Omental fat pad (tissue), 4 donors: Measurements from ENCODE around the gene SYCE3. TPM values are rescaled to one million over a fixed set of nuclear protein-coding genes. Genes with fewer than 3 reads are reported as not detected.
A peak's percentile ranks its signal among the peaks of the same experiment; 100 is the strongest.

ENCODE experiments used
- ATAC-seq: fragments of 150-250 bp; one replicate; pipeline ENCODE4 v1.9.1; 2016; ENCODE audit warnings: mild to moderate bottlenecking, moderate library complexity; ENCODE audit not compliant: low FRiP score
- DNase-seq: peaks from one replicate; pipeline ENCODE4 v3.0.0-alpha.2; 2019; ENCODE audit warnings: low spot score
- total RNA-seq, 4 donors: library from RNA; depleted of rRNA; stranded (reverse); fragments of >200 nt; gene quantifications; one replicate each; pipeline ENCODE4 v1.1.0, GENCODE V29; 2016
- TF ChIP-seq, protein P1 (sequence below), 3 donors: fragments of 450-650 bp; IDR thresholded peaks; one replicate each; pipeline ENCODE4 v1.5.1; 2016 to 2017; ENCODE audit warnings: antibody characterized with exemption in 3 of 3, mild to moderate bottlenecking in 3 of 3, moderate library complexity in 2 of 3

The SYCE3 gene
- total RNA-seq, 4 donors from 2014 or later = not detected

DNA sequence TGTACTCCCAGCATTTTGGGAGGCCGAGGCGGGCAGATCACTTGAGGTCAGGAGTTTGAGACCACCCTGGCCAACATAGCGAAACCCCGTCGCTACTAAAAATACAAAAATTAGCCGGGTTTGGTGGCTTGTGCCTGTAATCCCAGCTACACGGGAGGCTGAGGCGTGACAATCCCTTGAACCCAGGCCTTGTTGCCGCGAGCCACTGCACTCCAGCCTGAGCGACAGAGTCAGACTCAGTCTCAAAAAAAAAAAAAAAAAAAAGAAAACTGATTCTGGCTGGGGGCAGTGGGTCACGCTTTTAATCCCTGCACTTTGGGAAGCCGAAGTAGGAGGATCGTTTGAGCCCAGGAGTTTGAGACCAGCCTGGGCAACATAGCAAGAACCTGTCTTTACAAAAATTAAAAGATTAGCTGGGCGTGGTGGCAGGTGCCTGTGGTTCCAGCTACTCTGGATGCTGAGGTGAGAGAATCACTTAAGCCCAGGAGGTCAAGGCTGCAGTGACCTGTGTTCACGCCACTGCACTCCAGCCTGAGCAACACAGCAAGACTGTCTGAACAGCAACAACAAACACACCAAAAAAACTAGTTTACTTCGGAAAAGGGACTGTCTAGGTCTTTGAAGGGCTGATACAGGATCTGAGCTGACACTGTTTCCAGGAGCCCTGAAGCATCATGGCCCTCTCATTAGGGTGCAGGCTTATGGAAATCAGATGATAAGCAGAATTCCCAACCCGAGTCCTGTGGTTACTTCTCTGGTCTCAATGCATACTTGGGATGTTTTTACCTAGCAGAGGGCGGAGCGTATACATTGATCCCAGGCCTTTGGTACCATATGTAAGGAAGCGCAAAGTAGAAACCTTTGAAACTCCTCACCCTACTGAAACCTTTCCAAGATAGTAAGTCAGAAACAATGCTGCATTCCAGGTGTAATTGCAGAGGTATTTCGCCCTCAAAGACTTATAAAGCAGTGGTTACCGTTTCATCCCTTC, 21.7 kb upstream of the SYCE3 start:
- TF ChIP-seq, protein P1, sequence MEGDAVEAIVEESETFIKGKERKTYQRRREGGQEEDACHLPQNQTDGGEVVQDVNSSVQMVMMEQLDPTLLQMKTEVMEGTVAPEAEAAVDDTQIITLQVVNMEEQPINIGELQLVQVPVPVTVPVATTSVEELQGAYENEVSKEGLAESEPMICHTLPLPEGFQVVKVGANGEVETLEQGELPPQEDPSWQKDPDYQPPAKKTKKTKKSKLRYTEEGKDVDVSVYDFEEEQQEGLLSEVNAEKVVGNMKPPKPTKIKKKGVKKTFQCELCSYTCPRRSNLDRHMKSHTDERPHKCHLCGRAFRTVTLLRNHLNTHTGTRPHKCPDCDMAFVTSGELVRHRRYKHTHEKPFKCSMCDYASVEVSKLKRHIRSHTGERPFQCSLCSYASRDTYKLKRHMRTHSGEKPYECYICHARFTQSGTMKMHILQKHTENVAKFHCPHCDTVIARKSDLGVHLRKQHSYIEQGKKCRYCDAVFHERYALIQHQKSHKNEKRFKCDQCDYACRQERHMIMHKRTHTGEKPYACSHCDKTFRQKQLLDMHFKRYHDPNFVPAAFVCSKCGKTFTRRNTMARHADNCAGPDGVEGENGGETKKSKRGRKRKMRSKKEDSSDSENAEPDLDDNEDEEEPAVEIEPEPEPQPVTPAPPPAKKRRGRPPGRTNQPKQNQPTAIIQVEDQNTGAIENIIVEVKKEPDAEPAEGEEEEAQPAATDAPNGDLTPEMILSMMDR (IDR thresholded peaks at IDR 0.05) = no peak
- DNase-seq (no peak), ATAC-seq (no peak)

DNA sequence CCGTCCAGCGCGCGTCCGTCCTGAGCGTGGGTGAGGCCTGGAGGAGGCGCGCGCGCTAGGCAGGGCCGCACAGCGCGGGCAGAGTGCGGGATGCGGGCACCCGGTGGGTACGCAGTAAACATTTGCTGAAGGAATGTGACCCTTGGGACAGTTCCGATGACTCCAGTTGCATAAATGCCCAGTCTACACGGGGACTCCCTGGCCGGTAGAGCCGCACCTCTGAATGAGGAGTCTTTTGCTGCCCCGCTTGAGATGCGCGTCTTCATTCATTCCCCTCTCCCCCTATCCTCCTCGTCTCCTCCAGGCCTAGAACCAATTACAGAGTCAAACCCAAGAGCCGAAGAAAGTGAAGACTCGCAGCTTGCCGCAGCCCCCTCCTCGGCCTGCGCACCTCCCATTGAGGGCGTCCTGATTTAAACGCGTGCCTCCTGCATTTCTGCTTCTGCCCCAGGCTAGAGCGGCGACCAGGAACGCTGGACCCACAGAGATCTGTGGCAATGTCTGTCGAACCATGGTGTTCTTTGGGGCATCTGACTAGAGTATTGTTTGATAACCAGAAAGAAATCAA, 20.7 kb upstream of the SYCE3 start:
- DNase-seq (no peak), ATAC-seq (peak; percentile 24)

DNA sequence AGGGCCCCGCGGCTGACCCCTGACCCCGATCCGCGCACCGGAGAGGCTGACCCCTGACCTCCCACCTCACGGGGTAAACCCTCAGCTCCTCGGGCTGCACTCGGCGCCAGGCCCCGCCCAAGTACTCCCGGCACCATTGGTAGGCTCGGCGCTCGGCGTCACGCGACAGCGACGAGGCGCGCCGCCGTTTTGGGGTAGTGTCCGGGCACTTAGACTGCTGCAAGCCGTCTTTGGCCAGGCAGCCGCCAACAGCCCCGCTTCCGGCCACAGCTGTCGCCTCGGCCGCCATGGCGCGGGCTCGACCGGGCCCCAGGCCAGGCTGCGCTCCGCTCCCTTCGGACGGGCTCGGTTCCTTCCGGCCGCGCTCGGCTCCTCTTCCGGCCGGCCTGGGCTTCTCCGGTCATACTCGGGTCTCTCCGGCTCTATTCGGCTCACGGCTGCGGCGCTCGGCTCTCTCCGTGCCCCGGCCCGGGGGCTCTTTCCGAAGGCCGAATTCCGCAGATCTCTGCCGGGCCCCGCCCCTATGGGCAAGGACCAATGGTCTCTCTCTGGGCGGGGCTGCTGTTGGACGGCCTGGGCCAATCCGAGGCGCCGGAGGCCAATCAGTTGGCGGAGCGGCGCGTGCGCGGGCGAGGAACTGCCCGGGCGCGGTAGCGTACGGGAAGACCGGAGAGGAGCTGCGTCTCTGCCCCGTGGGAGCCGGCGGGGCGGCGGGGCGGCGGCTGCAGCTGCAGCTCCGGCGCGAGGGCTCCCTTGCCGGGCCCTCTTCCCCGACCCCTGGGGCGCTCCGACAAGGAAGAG, 20.0 kb upstream of the SYCE3 start, which contains the start of gene CHKB:
Gene CHKB (minus strand): TSS at position 357 of the 801 bp plus-strand sequence. CDS start 68 bp downstream, at position 289.
- TF ChIP-seq, protein P1 (IDR thresholded peaks at IDR 0.05) = no peak
- ATAC-seq = peak; percentile 99
- peak; percentile 90 for DNase-seq

More for the DNA sequence above, 20.7 kb upstream of the SYCE3 start:
- TF ChIP-seq, protein P1 (IDR thresholded peaks at IDR 0.05) = no peak

DNA sequence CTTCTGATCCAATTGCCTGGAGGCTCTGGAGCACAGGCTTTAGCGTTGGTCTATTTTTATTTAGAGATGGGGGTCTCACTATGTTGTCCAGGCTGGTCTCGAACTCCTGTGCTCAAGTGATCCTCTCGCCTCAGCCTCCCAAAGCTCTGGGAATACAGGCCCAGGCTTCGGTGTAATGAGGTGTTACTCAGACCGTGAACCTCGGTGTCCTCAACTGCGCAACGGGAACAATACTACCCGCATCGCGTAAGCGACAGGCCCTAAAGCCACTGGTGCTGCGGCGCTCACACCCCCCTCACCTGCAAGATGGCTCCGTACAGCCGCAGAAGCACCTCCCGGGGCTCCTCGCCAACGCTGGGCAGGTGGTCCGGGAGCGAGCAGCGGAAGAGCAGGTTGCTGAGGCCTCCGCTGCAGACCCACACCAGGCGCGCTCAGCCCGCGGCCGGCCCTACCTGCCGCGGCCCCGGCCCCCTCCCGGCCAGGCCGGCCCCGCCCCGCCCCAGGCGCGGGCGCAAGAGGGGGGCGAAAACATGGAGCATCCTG, 19.3 kb upstream of the SYCE3 start:
- DNase-seq (no peak), ATAC-seq (no peak)
- TF ChIP-seq, protein P1 (IDR thresholded peaks at IDR 0.05) = no peak

DNA sequence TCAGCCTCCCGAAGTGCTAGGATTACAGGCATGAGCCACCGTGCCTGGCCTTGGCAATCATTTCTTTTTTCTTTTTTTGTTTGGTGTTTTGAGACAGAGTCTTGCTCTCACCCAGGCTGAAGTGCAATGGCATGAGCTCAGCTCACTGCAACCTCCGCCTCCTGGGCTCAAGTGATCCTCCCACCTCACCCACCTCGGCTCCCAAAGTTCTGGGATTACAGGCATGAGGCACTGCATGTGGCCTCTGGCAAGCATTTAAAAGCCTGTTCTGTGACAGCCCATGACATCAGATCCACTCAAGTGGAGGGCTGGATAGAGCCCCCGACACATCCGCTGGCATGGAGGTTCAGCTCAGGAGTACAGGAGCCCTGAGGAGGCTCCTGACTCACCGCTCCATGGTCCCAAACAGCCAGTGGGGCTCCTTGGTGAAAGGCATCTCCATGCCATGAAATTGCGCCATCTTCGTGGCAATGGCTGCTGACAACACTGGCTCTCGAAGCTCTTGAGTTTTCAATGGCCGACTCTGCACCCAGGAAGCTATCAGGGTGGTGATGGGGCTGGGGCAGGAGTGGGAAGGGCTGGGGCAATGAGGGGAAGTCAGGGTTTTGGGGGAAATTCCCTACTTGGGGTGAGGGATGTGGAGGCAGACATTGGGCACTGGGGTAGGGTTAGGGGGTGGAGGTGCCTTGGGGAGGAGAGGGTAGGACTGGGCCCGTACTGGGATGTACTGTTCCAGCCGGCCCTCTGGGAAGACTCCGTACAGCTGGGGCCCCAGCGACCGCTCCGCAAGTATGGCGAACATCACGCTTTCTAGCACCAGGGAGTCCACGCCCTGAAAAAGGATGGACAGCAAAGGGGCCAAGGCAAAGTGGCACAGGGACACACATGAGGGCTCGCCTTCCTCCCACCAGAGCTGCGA, 18.6 kb upstream of the SYCE3 start:
- DNase-seq (no peak), ATAC-seq (no peak)
- TF ChIP-seq, protein P1 (IDR thresholded peaks at IDR 0.05) = no peak

DNA sequence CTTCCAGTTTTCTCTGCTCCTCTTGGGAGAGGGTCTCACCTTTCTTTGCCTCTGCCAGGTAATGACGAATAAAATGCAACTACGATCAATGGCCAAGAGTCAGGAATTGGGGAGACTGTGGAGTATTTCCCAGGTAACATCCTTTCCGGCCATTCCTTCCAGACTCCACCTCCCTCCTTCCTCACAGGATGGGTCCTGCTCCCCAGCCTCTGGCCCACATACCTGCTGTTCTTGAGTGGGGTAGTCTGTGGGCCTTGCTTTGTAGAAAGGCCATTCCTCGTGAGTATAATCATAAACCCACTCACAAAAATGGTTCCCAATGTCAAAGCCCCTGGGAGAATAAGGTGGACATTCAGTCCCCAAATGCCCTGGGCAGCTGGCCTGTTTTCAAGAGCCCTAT, 17.0 kb upstream of the SYCE3 start:
- no peak for DNase-seq
- no peak for ATAC-seq
- TF ChIP-seq, protein P1 (IDR thresholded peaks at IDR 0.05) = no peak
